Activated CD4-positive, alpha-beta T cell treated with anti-CD3 and anti-CD28 coated beads, Interleukin-2, amount 50 U/mL, for 24 hours (primary cell): ENCODE results near the gene ABHD12.

Experiments
- DNase-seq, 2 donors: peaks; one replicate each; pipeline ENCODE4 v3.0.0-alpha.2; 2020; ENCODE audit warnings: low read depth in 1 of 2, low spot score in 1 of 2

Gene ABHD12

DNA sequence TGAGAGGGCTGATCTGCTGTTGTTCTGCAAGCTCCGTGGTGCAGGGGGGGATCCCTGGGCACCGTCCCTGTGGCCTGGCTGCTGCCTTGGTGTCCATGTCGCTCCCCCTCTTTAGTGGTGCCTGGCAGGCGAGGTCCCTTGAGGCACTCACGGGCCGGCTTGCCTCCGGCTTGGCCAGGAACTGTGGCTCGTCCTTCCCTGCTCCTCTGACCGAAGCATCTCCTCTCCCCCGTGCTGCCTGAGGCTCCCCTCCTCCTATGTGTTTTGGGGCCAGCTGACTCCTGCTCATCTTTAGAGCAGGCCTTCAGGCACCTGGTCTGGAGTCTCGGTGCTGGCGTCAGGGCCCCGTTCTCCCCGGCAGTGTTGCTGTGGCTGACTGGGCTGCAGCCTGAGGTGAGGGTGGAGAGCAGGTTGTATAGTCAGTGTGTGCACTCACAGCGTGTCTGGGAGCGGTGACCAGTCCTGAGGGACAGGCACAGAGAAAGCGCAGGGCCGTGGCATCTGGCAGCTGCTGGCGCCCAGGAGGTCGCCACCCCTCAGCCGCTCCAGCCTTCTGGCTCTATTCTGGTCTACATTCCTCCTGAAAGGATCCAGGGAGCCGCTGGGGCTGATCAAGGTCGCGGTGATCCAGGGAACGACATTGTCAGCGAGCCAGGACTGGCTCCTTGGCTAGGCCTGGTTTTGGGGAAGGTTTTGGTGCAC is 99.1 kb downstream of the ABHD12 start:
- DNase-seq, result no peak

GRCh38 chr20:25290646-25291431 is 99.8 kb downstream of the ABHD12 start:
- no peak for DNase-seq

DNA sequence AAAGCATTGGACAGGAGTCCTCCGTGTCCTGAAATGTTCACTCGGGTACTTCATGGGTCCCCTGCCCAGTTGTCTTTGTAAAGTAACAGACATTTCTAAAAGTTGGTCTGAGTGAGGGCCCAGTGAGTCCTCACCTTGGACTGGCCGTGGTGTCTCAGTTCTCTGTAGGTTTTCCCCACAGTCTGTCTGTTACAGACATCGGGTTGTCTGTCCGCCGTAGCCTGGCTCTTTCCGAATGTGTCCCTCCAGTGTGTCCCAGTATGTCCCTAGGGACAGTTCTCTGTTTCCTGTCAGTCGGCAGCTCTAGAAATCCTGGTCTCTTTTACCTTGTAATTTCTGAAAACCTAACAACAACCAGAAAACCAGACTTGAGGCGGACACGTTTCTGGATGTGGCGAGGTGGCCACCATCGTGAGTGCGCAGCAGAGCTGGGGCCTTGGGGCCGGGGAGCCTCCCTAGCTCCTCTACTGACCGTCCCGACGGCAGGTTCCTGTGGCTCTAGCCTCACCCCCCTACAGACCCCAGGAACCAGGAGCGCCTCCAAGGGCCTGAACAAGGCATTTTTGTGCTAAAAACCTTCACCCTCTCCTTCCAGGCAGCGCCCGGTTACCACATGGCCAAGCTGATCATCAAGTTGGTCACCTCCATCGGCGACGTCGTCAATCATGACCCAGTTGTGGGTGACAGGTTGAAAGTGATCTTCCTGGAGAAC is 100.6 kb downstream of the ABHD12 start:
- no peak for DNase-seq

DNA sequence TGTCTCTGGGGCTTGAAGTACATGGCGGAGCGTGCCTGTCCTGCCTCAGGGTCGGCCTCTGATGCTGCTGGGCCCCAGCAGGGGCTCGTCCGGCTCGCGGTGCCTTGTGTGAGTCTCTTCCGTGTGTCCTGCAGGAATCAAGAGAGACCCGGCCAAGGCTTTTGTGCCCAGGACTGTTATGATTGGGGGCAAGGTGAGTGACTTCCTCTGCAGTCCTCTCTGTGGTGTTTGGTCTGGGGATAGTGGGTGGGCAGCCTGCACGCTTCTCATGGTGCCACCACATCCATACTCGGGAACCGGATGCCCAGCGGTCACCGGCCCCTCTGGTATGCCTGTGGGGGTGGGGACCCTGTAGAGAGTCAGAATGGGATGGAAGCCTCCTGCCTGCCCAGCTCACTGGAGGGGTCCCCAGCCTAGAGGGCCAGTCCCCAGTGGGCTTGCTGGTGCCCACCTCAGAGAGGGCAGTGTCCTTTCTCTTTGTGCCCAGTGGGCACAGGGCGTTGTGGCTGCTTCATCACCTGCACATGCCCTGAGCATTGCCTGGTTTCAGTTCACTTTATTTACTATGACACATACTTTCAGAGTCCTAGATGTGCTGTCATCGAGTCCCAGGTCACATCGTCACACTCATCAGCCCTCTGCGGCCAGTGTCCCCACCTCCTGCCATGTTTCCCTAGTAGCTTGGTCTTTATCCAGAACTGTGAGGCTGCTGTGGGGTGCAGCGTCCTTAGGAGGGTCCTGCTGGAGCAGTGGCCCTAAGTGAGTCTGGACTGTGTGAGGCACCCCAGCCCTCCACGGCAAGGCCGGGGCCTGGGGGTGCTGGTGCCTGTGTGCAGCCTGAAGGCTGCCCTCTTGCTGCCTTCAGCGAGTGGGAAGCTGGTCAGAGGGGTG is 102.1 kb downstream of the ABHD12 start:
- DNase-seq, result no peak

DNA sequence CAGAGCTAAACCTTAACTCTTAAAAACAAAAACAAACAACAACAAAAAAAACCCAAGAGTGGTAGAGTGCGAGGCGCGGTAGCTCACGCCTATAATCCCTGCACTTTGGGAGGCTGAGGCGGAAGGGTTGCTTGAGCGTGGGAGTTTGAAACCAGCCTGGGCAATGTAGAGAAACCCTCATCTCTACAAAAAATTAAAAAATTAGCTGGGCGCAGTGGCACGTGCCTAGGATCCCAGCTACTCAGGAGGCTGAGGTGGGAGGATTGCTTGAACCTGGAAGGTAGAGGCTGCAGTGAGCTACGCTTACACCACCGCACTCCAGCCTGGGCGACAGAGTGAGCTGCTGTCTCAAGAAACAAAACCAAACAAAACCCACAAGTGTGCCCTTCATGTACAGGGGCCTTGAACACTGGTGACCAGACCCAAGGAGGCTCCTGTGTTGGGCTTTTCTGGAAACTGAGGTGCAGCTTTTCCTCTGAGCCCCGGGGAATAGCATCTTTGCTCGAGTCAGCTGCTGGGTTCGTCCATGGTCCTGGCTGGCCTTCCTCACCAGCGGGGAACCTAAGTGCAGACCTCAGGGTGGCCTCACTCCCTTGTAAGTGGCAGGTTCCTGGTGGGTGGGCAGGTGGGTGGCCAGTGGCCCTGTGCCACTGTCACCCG is 102.9 kb downstream of the ABHD12 start:
- DNase-seq, result no peak

DNA sequence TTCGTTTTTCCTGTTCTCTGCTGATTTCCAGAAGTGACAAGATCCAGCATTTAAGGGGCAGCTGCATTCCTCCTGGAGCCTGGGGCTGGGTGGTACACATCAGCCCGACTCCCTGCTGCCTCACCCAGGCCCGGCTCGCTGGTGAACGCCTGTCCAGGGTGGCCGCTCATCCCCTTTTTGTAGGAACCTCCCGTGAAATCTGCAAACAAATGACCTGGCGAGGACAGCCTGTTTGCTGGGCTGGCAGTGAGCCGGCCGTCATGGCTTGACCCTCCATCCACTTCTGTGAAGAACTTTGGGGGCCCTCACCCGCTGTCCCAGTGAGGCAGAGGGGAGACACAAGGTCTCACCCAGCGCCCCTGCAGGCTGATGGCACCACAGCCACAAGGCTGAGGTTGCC is 103.7 kb downstream of the ABHD12 start:
- no peak for DNase-seq

GRCh38 chr20:25285856-25286798 is 104.5 kb downstream of the ABHD12 start:
- no peak for DNase-seq

- DNase-seq, result no peak
Measured at GRCh38 chr20:25285091-25285647, 105.5 kb downstream of the ABHD12 start.

- no peak for DNase-seq
Measured at GRCh38 chr20:25284131-25284601, 106.5 kb downstream of the ABHD12 start.

- no peak for DNase-seq
Measured at GRCh38 chr20:25283221-25283951, 107.2 kb downstream of the ABHD12 start.

DNA sequence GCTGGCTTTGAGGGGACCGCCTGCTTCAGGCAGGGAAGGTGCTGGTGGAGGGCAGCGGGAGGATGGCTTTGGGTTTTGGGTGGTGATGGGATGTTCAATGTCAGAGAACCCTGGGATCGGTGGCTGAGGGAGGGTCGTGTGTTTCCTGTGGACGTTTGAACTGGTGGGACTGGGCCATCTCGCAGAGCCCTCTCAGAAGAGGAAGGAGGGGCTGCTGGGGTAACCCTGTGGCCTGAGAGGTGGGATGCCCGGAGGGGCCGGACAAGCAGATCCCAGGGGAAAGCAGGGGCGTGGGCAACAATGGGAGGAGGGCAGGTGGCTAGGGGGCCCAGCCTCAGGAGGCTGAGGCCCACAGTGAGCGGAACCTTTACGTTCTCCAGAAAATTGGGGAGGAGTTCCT is 107.8 kb downstream of the ABHD12 start:
- no peak for DNase-seq

- DNase-seq, result no peak
Measured at GRCh38 chr20:25282034-25282781, 108.4 kb downstream of the ABHD12 start.

DNA sequence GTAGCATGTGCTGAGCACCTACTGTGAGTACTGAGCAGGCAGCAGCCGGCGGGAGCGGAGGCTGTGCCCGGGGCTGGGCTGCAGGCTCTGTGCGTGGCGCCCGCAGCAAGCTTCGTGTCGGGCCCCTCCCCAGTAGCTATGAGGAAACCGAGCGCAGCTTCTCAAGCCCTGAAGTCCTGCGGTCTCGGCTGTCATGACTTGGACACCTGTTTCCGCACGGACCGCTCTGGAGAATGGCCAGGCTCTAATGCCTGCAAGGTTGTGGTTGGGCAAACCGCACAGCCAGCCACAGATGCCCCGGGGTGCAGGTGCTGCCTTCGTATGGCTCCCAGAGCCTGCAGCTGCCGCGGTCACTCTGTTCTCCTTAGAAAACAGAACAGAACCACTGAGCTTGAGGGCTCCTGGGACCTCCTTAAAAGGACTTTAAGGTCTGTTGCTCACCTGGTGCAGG is 109.1 kb downstream of the ABHD12 start:
- no peak for DNase-seq

- no peak for DNase-seq
Measured at GRCh38 chr20:25280574-25281535, 109.8 kb downstream of the ABHD12 start.

DNA sequence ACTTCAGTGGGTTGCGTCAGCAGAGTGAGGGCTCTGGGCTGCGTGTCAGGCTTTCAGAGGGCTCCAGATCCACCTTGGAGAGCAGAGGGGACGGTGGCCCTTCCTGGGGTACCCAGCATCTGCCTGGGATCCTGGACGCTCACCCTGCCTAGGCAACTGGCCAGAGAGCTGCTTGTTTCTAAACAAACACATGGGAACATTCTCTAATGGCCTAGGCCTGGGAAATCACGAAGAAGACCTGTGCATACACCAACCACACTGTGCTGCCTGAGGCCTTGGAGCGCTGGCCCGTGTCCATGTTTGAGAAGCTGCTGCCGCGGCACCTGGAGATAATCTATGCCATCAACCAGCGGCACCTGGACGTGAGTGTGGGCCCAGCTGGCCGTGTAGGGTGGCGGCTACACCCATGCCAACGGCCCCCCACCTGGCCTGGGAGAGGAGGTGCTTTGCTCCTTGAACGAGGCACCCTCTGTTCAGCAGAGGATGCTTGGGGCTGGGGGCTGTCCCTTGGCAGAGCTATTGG is 110.5 kb downstream of the ABHD12 start:
- no peak for DNase-seq

GRCh38 chr20:25279403-25279802 is 111.2 kb downstream of the ABHD12 start:
- no peak for DNase-seq
